CD4-positive, alpha-beta T cell (primary cell): ENCODE results near the gene DENND6B. TPM values are rescaled to one million over a fixed set of nuclear protein-coding genes. Genes with fewer than 3 reads are reported as not detected.

ENCODE experiments used
- ATAC-seq: fragments of 200-7000 bp; cut with Tn5 transposase; one replicate; pipeline ENCODE4 v1.10.0; 2022; ENCODE audit warnings: mild to moderate bottlenecking; ENCODE audit not compliant: poor library complexity
- CTCF ChIA-PET: fragments of 350-600 bp; sonication (Branson Sonifier 250); formaldehyde crosslinking; loops from one replicate; lab custom pipeline; 2021; ENCODE audit warnings: antibody characterized with exemption, inconsistent platforms; lab: Charles Lee
- POLR2A ChIA-PET: fragments of 350-600 bp; sonication (Branson Sonifier 250); formaldehyde crosslinking; loops from one replicate; lab custom pipeline; 2021; ENCODE audit warnings: antibody characterized with exemption, inconsistent platforms; lab: Charles Lee
- DNase-seq, 14 experiments: peaks; one replicate each; pipeline ENCODE4 v3.0.0-alpha.2; 2013 to 2020; ENCODE audit warnings: mixed read lengths in 2 of 14
- H3K27ac ChIP-seq, 2 donors: one replicate each; pipeline versions ENCODE4 v1.5.1 to v1.7.0; 2013; ENCODE audit warnings: low read length in 2 of 2, low read depth in 1 of 2, mild to moderate bottlenecking in 1 of 2
- H3K27me3 ChIP-seq, 2 experiments: 1 replicate in 1 of 2; 2 replicates in 1 of 2; pipeline versions ENCODE4 v1.6.1 to v1.7.0; 2013; ENCODE audit warnings: low read length in 2 of 2, control low read depth in 1 of 2, mild to moderate bottlenecking in 1 of 2, moderate library complexity in 1 of 2; ENCODE audit not compliant: insufficient read depth in 2 of 2, control insufficient read depth in 1 of 2
- H3K36me3 ChIP-seq: one replicate; pipeline ENCODE4 v1.6.1; 2013; ENCODE audit warnings: low read length, control low read depth; ENCODE audit not compliant: insufficient read depth
- H3K4me1 ChIP-seq: one replicate; pipeline ENCODE4 v1.6.1; 2013; ENCODE audit warnings: low read length, control low read depth; ENCODE audit not compliant: insufficient read depth
- H3K4me3 ChIP-seq: one replicate; pipeline ENCODE4 v1.5.1; 2013; ENCODE audit warnings: mild to moderate bottlenecking, low read length, moderate library complexity
- H3K9me3 ChIP-seq, 2 experiments: 1 replicate in 1 of 2; 2 replicates in 1 of 2; pipeline versions ENCODE4 v1.6.1 to v1.7.0; 2013; ENCODE audit warnings: low read length in 2 of 2, mild to moderate bottlenecking in 2 of 2, control low read depth in 1 of 2, moderate library complexity in 1 of 2; ENCODE audit not compliant: control insufficient read depth in 1 of 2, insufficient read depth in 1 of 2
- H3K27ac Mint-ChIP-seq: one replicate; pipeline ENCODE4 v1.8.0; 2020; ENCODE audit warnings: mixed read lengths
- H3K27me3 Mint-ChIP-seq: one replicate; pipeline ENCODE4 v1.8.0; 2021; ENCODE audit warnings: mixed read lengths
- H3K36me3 Mint-ChIP-seq: one replicate; pipeline ENCODE4 v1.8.0; 2021; ENCODE audit warnings: low read depth, mixed read lengths
- H3K4me1 Mint-ChIP-seq: one replicate; pipeline ENCODE4 v1.8.0; 2021; ENCODE audit warnings: low read depth, mixed read lengths
- H3K4me3 Mint-ChIP-seq: one replicate; pipeline ENCODE4 v1.8.0; 2020; ENCODE audit warnings: mild to moderate bottlenecking, mixed read lengths
- H3K9me3 Mint-ChIP-seq: one replicate; pipeline ENCODE4 v1.8.0; 2020; ENCODE audit warnings: mixed read lengths
- intact Hi-C, 2 experiments: fragments of 100-400 bp; cut with DNase I in 1 of 2; cut with micrococcal nuclease in 1 of 2; formaldehyde crosslinking; loops; one replicate each; pipeline versions ENCODE4 v1.15.1 to v1.9.0; 2023 to 2025; cut with DNase I, micrococcal nuclease
- total RNA-seq, 174 experiments: library from RNA in 2 of 174; stranded (reverse) in 2 of 174; gene quantifications; one replicate each; pipeline ENCODE4 v1.2.3 and lab custom pipeline; 2021 to 2026
- TF ChIP-seq, protein P1 (sequence below): fragments of 200-600 bp; IDR thresholded peaks from one replicate; pipeline ENCODE4 v1.8.0; 2022; ENCODE audit warnings: antibody characterized with exemption, mild to moderate bottlenecking

DENND6B gene
- total RNA-seq, 2 experiments from 2014 or later, result 1.8 to 1.9 TPM

DNA sequence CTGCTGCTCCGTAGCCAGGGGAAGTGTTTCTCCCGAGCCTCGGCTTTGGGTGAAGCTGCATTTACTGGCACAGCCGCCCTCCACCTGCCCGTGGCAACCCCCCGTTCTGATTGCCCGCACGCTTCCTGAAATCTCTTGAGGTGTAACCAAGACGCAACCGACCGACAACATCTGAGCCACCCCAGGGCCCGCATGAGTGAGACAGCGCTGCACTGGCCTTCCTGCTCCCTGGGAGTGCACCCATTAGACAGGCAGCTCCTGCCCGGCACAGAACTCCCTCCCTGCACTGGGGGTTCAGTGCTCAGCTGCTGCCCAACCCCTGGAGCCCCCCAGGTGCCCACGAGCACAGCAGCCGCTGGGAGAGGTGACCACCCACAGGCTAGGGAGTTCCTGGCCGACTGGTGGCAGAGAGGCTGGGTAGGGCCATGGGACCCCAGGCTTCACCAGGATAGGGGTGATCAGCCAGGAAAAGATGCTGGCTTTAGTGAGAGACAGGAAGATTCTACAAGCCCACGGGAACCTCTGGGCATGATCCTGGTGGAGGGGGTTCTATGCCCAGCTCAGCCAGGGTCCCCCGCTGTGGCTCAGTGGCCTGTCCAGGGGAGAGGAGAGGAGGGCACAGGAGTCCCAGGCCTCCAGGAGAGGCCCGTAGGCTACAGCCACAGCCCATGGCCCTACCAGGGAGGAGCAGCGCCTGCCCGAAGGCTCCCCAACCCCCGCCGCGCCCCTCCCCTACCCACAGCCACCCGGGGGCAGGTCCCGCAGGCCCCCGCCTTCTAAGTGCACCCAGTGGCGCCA lies 34.0 kb downstream of the DENND6B start:
- TF ChIP-seq, protein P1, sequence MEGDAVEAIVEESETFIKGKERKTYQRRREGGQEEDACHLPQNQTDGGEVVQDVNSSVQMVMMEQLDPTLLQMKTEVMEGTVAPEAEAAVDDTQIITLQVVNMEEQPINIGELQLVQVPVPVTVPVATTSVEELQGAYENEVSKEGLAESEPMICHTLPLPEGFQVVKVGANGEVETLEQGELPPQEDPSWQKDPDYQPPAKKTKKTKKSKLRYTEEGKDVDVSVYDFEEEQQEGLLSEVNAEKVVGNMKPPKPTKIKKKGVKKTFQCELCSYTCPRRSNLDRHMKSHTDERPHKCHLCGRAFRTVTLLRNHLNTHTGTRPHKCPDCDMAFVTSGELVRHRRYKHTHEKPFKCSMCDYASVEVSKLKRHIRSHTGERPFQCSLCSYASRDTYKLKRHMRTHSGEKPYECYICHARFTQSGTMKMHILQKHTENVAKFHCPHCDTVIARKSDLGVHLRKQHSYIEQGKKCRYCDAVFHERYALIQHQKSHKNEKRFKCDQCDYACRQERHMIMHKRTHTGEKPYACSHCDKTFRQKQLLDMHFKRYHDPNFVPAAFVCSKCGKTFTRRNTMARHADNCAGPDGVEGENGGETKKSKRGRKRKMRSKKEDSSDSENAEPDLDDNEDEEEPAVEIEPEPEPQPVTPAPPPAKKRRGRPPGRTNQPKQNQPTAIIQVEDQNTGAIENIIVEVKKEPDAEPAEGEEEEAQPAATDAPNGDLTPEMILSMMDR, result no peak
- DNase-seq, result no peak
- no peak for ATAC-seq
- no peak overlapping the region for H3K27ac Mint-ChIP-seq
- intact Hi-C loops, result no loop called here
- H3K4me1 Mint-ChIP-seq, result no peaks in the 10 kb centered on the region
- Histone ChIP-seq H3K9me3 (peaks cover 0 to 18% of the 10 kb centered on the region in 2 experiments), H3K27ac (no peak overlapping the region), H3K27me3 (peaks cover 30 to 38% of the 10 kb centered on the region in 2 experiments), H3K36me3 (no peaks in the 10 kb centered on the region), H3K4me1 (peaks cover 7% of the 10 kb centered on the region), H3K4me3 (no peak overlapping the region)
- CTCF ChIA-PET, result no interaction called here
- no peaks in the 10 kb centered on the region for H3K9me3 Mint-ChIP-seq
- H3K4me3 Mint-ChIP-seq, result no peak overlapping the region
- POLR2A ChIA-PET, result no interaction called here
- H3K36me3 Mint-ChIP-seq, result no peaks in the 10 kb centered on the region
- H3K27me3 Mint-ChIP-seq, result peaks cover 31% of the 10 kb centered on the region

DNA sequence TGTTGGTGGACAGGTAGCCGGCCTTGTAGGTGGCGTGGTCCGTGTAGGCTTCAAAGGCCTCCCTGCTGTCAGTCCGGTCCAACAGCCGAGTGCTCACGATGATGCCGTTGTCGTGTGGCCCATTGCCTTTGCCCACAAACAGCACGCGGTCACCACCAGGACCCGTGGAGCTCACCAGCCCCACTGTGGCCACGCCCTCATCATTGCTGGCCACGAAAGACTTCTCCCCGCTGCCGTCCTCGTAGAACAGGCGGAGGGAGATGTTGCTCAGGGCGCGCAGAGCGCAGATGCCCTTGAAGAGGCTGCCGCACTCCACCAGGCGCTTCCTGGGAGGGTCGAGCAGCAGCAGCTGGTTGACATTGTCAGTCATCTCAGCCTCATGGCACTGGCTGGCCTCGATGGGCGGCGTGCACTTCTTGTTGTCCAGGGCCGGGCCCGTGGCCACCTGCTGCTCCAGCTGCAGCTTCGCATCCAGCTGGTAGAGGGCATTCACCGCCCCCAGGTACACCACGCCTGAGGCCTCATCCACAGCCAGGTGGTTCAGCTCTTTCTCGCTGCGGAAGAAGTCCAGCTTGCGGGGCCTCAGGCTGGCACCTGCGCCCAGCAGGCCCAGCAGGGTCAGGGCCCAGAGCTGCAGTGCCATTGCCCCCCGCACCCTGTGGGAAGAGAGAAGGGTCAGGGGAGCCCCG lies 36.7 kb downstream of the DENND6B start:
- Mint-ChIP-seq H3K36me3 (no peaks in the 10 kb centered on the region), H3K27me3 (peaks cover 19% of the 10 kb centered on the region), H3K4me1 (no peaks in the 10 kb centered on the region), H3K27ac (no peak overlapping the region), H3K9me3 (no peaks in the 10 kb centered on the region), H3K4me3 (no peak overlapping the region)
- peaks cover 0 to 18% of the 10 kb centered on the region in 2 experiments for H3K9me3 ChIP-seq
- ChIA-PET POLR2A (no interaction called here), CTCF (no interaction called here)
- no peak overlapping the region for H3K4me3 ChIP-seq
- TF ChIP-seq, protein P1, result no peak
- DNase-seq, result no peak
- no peaks in the 10 kb centered on the region for H3K36me3 ChIP-seq
- no peak overlapping the region for H3K27ac ChIP-seq
- intact Hi-C loops, result no loop called here
- ATAC-seq, result no peak
- H3K27me3 ChIP-seq, result peaks cover 24 to 38% of the 10 kb centered on the region in 2 experiments
- peaks cover 7% of the 10 kb centered on the region for H3K4me1 ChIP-seq

DNA sequence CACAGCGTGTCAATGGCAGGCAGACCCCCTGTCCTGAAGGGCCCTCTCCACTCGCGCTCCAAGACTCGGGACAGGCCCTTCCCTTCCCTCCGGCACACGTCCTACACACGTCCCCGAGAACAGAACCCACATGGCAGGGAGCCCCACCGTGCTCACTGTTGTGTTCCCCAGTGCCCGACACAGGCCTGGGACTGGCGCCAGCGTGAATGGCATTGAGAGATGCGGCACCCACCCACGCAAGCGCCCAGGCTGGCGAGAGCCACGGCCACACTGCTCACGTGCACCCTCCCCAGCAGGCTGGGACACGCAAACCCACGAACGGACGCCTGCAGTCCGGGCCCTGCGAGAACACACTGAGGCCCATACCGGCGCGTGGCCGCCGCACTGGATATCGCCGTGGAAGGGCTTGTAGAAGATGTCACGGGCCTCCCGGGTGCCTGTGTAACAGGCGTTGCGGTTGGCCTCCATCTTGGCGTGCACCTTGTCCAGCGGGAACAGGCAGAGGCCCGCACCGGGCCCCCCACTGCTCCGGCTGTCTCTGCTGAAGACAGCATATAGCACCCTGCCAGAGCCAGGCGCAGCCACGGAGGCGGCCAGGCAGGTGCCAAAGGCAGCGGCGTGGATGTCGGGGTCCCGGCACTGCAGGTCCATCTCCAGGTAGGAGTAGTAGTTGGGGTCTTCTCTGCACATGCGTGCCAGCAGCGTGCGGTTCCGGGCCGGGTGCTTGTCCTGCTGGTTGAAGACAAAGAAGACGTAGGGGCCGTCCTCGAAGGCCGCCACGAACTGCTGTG lies 37.5 kb downstream of the DENND6B start:
- Mint-ChIP-seq H3K36me3 (no peaks in the 10 kb centered on the region), H3K27me3 (peaks cover 19% of the 10 kb centered on the region), H3K27ac (no peak overlapping the region), H3K4me1 (no peaks in the 10 kb centered on the region), H3K9me3 (no peaks in the 10 kb centered on the region), H3K4me3 (no peak overlapping the region)
- Histone ChIP-seq H3K9me3 (peaks cover 0 to 18% of the 10 kb centered on the region in 2 experiments), H3K36me3 (no peaks in the 10 kb centered on the region), H3K27me3 (peaks cover 24 to 35% of the 10 kb centered on the region in 2 experiments), H3K4me3 (no peak overlapping the region), H3K4me1 (peaks cover 7% of the 10 kb centered on the region), H3K27ac (no peak overlapping the region)
- TF ChIP-seq, protein P1, result no peak
- ChIA-PET POLR2A (no interaction called here), CTCF (no interaction called here)
- no peak for DNase-seq
- ATAC-seq, result no peak
- intact Hi-C loops, result no loop called here
